GM12864 (cell line): ENCODE measurements around the gene FZR1.

Experiments
- DNase-seq: peaks from one replicate; pipeline ENCODE4 v3.0.0-alpha.2; 2011; ENCODE audit warnings: low read depth
- H3K4me3 ChIP-seq: 2 replicates; pipeline ENCODE4 v1.5.1; 2011; ENCODE audit warnings: mild to moderate bottlenecking, low read depth, low read length, control low read depth
- CTCF ChIP-seq: IDR thresholded peaks from 2 replicates; pipeline ENCODE4 v1.5.1; 2011; ENCODE audit warnings: low read depth, mild to moderate bottlenecking, moderate library complexity, low read length, control low read depth, inconsistent platforms; ENCODE audit errors: missing control alignments

Gene FZR1

GRCh38 chr19:3479177-3479833 lies 26.8 kb upstream of the FZR1 start:
- DNase-seq = no peak
- no peak overlapping the region for H3K4me3 ChIP-seq

GRCh38 chr19:3479834-3480215 lies 26.3 kb upstream of the FZR1 start:
- no peak for DNase-seq
- TF ChIP-seq CTCF = no peak
- H3K4me3 ChIP-seq = no peak overlapping the region

More at GRCh38 chr19:3479177-3479833, 26.8 kb upstream of the FZR1 start:
- no peak for TF ChIP-seq CTCF

GRCh38 chr19:3480383-3481091 lies 25.6 kb upstream of the FZR1 start, which contains the start of gene SMIM24:
TSS of gene SMIM24 (minus strand) at chr19:3480525. CDS start at chr19:3480463, 62 bp downstream.
- no peak for TF ChIP-seq CTCF
- no peak for DNase-seq
- H3K4me3 ChIP-seq = no peak within 1 kb of the TSS

- no peak for DNase-seq
- no peak overlapping the region for H3K4me3 ChIP-seq
- TF ChIP-seq CTCF = no peak
Measured at GRCh38 chr19:3481241-3482090, 24.6 kb upstream of the FZR1 start.

GRCh38 chr19:3482507-3483225 lies 23.4 kb upstream of the FZR1 start:
- TF ChIP-seq CTCF = no peak
- H3K4me3 ChIP-seq = no peak overlapping the region
- DNase-seq = no peak

- H3K4me3 ChIP-seq = no peak within 1 kb of the TSS
- no peak for TF ChIP-seq CTCF
- DNase-seq = no peak
Measured at GRCh38 chr19:3483226-3483628, 22.9 kb upstream of the FZR1 start, which contains the start of gene SMIM44. TSS of gene SMIM44 (minus strand) at chr19:3483441. CDS start at chr19:3483403, 38 bp downstream.
